Pancreas (tissue), 10 donors: ENCODE data around the gene UQCC2. TPM values are rescaled to one million over a fixed set of nuclear protein-coding genes. Genes with fewer than 3 reads are reported as not detected.

Source experiments
- ATAC-seq, 4 donors: fragments of 200-7000 bp; cut with Tn5 transposase; one replicate each; pipeline versions ENCODE4 v1.8.0 to v1.9.1; 2020; ENCODE audit warnings: mild to moderate bottlenecking in 4 of 4, moderate library complexity in 4 of 4
- DNase-seq, 6 donors: peaks; one replicate each; pipeline ENCODE4 v3.0.0-alpha.2; 2020
- FAIRE-seq: peaks from 2 replicates; lab custom pipeline; 2012; peaks lifted over from hg19 to GRCh38; lab: Jason Lieb, UNC
- H3K27ac ChIP-seq, 4 donors: fragments of 200-600 bp; sonication (generic); 1 replicate in 3 of 4; 2 replicates in 1 of 4; pipeline versions ENCODE4 v1.5.0 to v1.8.0; 2020
- H3K27me3 ChIP-seq, 4 donors: fragments of 200-600 bp; one replicate each; pipeline ENCODE4 v1.8.0; 2021
- H3K36me3 ChIP-seq, 3 donors: fragments of 200-600 bp; sonication (generic) in 1 of 3; one replicate each; pipeline versions ENCODE4 v1.5.0 to v1.8.0; 2020 to 2021
- H3K4me1 ChIP-seq, 3 donors: fragments of 200-600 bp; one replicate each; pipeline ENCODE4 v1.8.0; 2021
- H3K4me3 ChIP-seq, 4 donors: fragments of 200-600 bp; sonication (generic) in 2 of 4; one replicate each; pipeline versions ENCODE4 v1.5.0 to v1.8.0; 2020 to 2021
- H3K9me3 ChIP-seq, 4 donors: fragments of 200-600 bp; one replicate each; pipeline ENCODE4 v1.8.0; 2021
- WGBS, 2 donors: extraction: QIAGEN DNeasy Blood & Tissue Kit; methylation state at CpG; one replicate each; pipeline ENCODE4 v1.1.7; 2013; 5-methylcytosine and 5-hydroxymethylcytosine counted together
- intact Hi-C, 3 donors: fragments of 100-400 bp; cut with DNase I; formaldehyde crosslinking; loops; one replicate each; pipeline versions ENCODE4 v1.11.1 to v1.14.2; 2022
- polyA plus RNA-seq, 2 donors: library from polyadenylated mRNA; stranded (reverse); fragments of 200-250 nt; gene quantifications; one replicate each; pipeline ENCODE4 v1.2.3, GENCODE V29; 2013
- total RNA-seq, 6 donors: library from RNA; stranded (reverse); fragmentation: NEBNext Ultra II Directional in 4 of 6; extraction: Animal tissue kit (Norgen Biotek cat#: 25700) in 4 of 6; gene quantifications; one replicate each; pipeline versions ENCODE4 v1.2.1 to v1.2.4, GENCODE V29; 2021 to 2023
- TF ChIP-seq, protein P1 (sequence below), 4 donors: fragments of 200-600 bp; sonication (generic) in 3 of 4; IDR thresholded peaks; one replicate each; pipeline versions ENCODE4 v1.5.0 to v1.8.0; 2021; ENCODE audit warnings: antibody characterized with exemption in 4 of 4
- donor health status: healthy with polysubstance abuse.
- donor health status: DM: no; HTN: no; CAD: no; lungs with moderate emphysema.
- donor health status: DM: no; HTN: no; CAD: no.
- donor health status: control.
- donor health status: control.
- donor health status: Bipolar disorder and iron deficiency.
- donor health status: DM: yes; HTN: yes; CAD: no.
- donor health status: DM: no; HTN: no; CAD: no.
- donor health status: DM: no; HTN: no; CAD: no.
- donor health status: DM: yes; HTN: yes; CAD: no.

Gene UQCC2
- total and polyA plus RNA-seq, 8 donors = 13.9 to 58.9 (median 28.6) TPM

GRCh38 chr6:33698494-33698893 is 13.0 kb downstream of the UQCC2 start:
- Histone ChIP-seq H3K4me1 (no peaks in the 10 kb centered on the region), H3K27ac (no peak overlapping the region), H3K27me3 (no peaks in the 10 kb centered on the region), H3K9me3 (no peaks in the 10 kb centered on the region), H3K4me3 (no peak overlapping the region), H3K36me3 (peaks cover 0 to 14% (median 0%) of the 10 kb centered on the region in 3 donors)
- TF ChIP-seq, protein P1, sequence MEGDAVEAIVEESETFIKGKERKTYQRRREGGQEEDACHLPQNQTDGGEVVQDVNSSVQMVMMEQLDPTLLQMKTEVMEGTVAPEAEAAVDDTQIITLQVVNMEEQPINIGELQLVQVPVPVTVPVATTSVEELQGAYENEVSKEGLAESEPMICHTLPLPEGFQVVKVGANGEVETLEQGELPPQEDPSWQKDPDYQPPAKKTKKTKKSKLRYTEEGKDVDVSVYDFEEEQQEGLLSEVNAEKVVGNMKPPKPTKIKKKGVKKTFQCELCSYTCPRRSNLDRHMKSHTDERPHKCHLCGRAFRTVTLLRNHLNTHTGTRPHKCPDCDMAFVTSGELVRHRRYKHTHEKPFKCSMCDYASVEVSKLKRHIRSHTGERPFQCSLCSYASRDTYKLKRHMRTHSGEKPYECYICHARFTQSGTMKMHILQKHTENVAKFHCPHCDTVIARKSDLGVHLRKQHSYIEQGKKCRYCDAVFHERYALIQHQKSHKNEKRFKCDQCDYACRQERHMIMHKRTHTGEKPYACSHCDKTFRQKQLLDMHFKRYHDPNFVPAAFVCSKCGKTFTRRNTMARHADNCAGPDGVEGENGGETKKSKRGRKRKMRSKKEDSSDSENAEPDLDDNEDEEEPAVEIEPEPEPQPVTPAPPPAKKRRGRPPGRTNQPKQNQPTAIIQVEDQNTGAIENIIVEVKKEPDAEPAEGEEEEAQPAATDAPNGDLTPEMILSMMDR (IDR thresholded peaks at IDR 0.05) = no peak
- intact Hi-C loops = no loop called here
- DNase-seq (peak in 1 of 6 donors; percentile 18), FAIRE-seq (no peak), ATAC-seq (no peak)
- 85 to 93% methylated on average over 10 of the region's 10 CpGs for WGBS, 2 donors

GRCh38 chr6:33697845-33698244 is 13.7 kb downstream of the UQCC2 start:
- TF ChIP-seq, protein P1 (IDR thresholded peaks at IDR 0.05) = no peak
- FAIRE-seq = no peak
- intact Hi-C loops = no loop called here
- no peaks in the 10 kb centered on the region for H3K4me1 ChIP-seq
- H3K9me3 ChIP-seq = no peaks in the 10 kb centered on the region
- DNase-seq = peak in 1 of 6 donors; percentile 25
- ATAC-seq = no peak
- no peak overlapping the region for H3K4me3 ChIP-seq
- H3K27ac ChIP-seq = no peak overlapping the region
- H3K36me3 ChIP-seq = peaks cover 0 to 17% (median 0%) of the 10 kb centered on the region in 3 donors
- 95 to 96% methylated on average over 10 of the region's 10 CpGs for WGBS, 2 donors
- H3K27me3 ChIP-seq = no peaks in the 10 kb centered on the region

DNA sequence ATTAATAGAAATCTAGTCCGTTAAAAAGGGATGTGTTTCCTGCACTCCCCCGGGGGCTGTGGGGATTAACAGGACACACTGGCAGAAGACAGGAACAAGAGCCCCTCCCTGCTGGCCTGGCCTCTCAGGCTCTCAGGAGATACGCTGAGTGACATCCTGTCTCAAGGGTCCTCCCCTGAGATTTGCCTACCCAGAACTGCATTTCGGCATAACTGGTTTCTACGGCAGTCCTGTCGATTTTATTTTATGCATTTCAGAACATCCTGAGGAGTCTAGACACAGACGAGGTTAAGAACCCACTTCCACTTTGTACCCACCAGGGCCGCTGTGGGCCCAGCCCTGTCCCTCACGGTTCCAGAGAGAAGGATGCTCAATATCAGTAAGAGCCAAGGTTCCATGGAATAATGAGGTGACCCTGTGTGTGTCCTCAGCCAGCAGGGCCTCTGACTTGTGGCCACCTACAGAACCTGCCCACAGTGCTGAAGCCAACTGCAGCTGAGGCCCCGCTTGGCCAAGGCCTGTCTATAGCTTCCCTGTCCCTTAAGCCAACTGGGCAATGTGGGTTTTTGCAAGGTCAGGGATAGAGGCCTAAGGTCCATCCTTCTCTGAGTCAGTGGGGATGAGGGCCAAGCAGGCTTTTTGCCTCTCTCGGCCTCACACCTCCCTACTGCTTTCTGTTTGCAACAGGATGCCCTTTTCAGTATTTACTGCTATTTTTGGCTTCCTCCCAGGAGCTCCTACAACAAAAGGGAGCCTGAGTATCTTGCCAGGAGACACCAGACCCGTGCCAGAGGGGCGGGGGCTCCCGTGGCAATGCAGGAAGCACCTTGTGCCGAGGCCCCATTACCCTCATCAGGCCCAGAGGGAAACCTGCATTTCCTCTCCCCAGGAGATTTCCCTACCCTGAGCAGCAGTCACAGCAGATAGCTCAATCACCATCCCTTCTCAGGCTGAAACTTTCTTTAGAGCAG is 14.7 kb downstream of the UQCC2 start:
- Histone ChIP-seq H3K4me1 (no peaks in the 10 kb centered on the region), H3K36me3 (peaks cover 0 to 23% (median 0%) of the 10 kb centered on the region in 3 donors), H3K4me3 (no peak overlapping the region)

GRCh38 chr6:33696076-33696475 is 15.4 kb downstream of the UQCC2 start:
- Histone ChIP-seq H3K27me3 (no peaks in the 10 kb centered on the region), H3K36me3 (peaks cover 0 to 30% (median 0%) of the 10 kb centered on the region in 3 donors), H3K4me3 (no peak overlapping the region), H3K27ac (no peak overlapping the region), H3K4me1 (no peaks in the 10 kb centered on the region), H3K9me3 (no peaks in the 10 kb centered on the region)
- TF ChIP-seq, protein P1 (IDR thresholded peaks at IDR 0.05) = no peak
- intact Hi-C loops = no loop called here
- no peak for ATAC-seq
- 82 to 90% methylated on average over 10 of the region's 10 CpGs for WGBS, 2 donors
- DNase-seq = no peak
- FAIRE-seq = no peak

More for the DNA sequence above, 14.7 kb downstream of the UQCC2 start:
- TF ChIP-seq, protein P1 (IDR thresholded peaks at IDR 0.05) = no peak
- FAIRE-seq (no peak), DNase-seq (peak in 1 of 6 donors; percentile 48), ATAC-seq (peak; percentile 12 to 28 (median 22))
- H3K27me3 ChIP-seq = no peaks in the 10 kb centered on the region
- H3K9me3 ChIP-seq = no peaks in the 10 kb centered on the region
- intact Hi-C loops = no loop called here
- 67 to 69% methylated on average over 15 of the region's 15 CpGs for WGBS, 2 donors
- peak overlapping the region in 2 of 4 donors; percentile 18 to 40 for H3K27ac ChIP-seq
